Suprapubic skin (tissue), 4 donors: ENCODE data around the gene GBX2.

Experiments
- CTCF ChIP-seq, 2 donors: fragments of 200-600 bp in 1 of 2; fragments of 450-650 bp in 1 of 2; sonication (generic) in 1 of 2; IDR thresholded peaks; one replicate each; pipeline ENCODE4 v1.5.1; 2016 to 2019; ENCODE audit warnings: antibody characterized with exemption in 2 of 2, mild to moderate bottlenecking in 1 of 2, moderate library complexity in 1 of 2
- POLR2A ChIP-seq, 2 donors: fragments of 450-650 bp; IDR thresholded peaks; one replicate each; pipeline ENCODE4 v1.6.1; 2017; ENCODE audit warnings: antibody characterized with exemption in 2 of 2, mild to moderate bottlenecking in 2 of 2, moderate library complexity in 2 of 2
- POLR2AphosphoS5 ChIP-seq, 3 donors: sonication (generic); formaldehyde crosslinking; IDR thresholded peaks; one replicate each; pipeline ENCODE4 v1.6.1; 2017; ENCODE audit warnings: antibody characterized with exemption in 3 of 3

DNA sequence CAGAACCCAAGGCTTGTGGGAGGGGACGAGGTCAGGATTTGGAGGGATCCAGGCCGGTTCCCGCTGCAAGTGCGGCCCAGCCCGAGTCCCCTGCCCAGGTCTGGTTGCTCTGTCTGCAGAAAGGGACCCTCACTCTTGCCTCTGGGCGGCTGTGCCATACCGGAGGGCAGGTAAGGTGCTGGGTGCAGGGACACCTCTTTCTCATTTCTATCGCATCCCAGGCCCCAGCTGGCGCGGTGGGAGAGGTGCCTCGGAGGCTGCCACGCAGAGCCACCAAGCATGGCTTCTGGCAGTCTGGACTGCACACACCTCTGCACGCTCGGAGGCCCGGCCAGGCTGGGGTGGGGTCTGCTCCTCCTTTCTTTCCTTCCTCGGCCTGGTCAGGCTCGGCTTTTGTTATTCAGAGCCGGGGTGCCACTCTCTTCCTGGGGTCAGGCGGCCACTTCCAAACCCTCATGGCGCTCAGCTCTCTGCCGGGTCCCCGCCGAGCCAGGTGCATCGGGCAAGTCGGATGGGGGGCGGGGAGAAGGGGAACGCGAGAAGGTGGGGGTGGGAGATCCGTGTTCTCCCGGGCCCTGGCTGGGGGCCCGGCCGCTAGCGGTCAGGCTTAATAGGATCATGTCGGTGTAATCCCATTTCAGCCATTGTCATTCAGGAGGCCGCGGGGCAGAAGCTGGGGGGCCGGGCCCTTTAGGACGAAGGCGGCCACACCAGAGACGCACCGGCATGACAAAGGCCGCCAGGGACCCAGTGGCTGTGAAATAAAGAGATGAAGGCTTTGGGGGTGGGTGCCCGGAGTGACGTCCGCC is 9.0 kb downstream of the GBX2 start:
- TF ChIP-seq CTCF (IDR thresholded peaks at IDR 0.05) (no peak), POLR2A (IDR thresholded peaks at IDR 0.05) (no peak), POLR2AphosphoS5 (IDR thresholded peaks at IDR 0.05) (no peak)
